Vein endothelial cell (primary cell): ENCODE measurements around the gene SLC12A5. TPM values are rescaled to one million over a fixed set of nuclear protein-coding genes. Genes with fewer than 3 reads are reported as not detected.

Experiments
- total RNA-seq: library from RNA; depleted of rRNA; stranded (reverse); fragments of >200 nt; gene quantifications from 2 replicates; pipeline ENCODE4 v1.2.3, GENCODE V29; 2012

Gene SLC12A5
- 0.86 and 1.6 TPM in 2 replicates for total RNA-seq

GRCh38 chr20:46028772-46029371 is at the start of gene SLC12A5:
SLC12A5 (plus strand) TSS chr20:46029215; CDS start chr20:46029345, 130 bp downstream.

GRCh38 chr20:46089417-46090388 is 60.7 kb downstream of the SLC12A5 start, which contains the start of gene NCOA5:
NCOA5 (minus strand) TSS chr20:46089962; CDS start chr20:46079424, 10,538 bp downstream.

Other genes with a start within 250 kb of the SLC12A5 start
- gene WFDC3, start 237.3 kb upstream of the SLC12A5 start, total RNA-seq, result not detected in 2 replicates
- gene DNTTIP1, start 237.3 kb upstream of the SLC12A5 start, total RNA-seq, result 15.0 and 17.3 TPM in 2 replicates
- 18.9 and 23.3 TPM in 2 replicates for gene UBE2C, start 216.6 kb upstream of the SLC12A5 start, total RNA-seq
- gene TNNC2, start 201.9 kb upstream of the SLC12A5 start, total RNA-seq, result 0.33 TPM in 1 of 2 replicates, not detected in the other
- 23.7 and 33.0 TPM in 2 replicates for gene SNX21, start 195.4 kb upstream of the SLC12A5 start, total RNA-seq
- gene ACOT8, start 171.8 kb upstream of the SLC12A5 start, total RNA-seq, result 24.2 and 30.1 TPM in 2 replicates
- gene ZSWIM3, start 171.6 kb upstream of the SLC12A5 start, total RNA-seq, result 7.4 and 9.5 TPM in 2 replicates
- 15.2 and 16.7 TPM in 2 replicates for gene ZSWIM1, start 148.0 kb upstream of the SLC12A5 start, total RNA-seq
- 0.57 and 1.3 TPM in 2 replicates for gene SPATA25, start 141.6 kb upstream of the SLC12A5 start, total RNA-seq
- gene NEURL2, start 138.0 kb upstream of the SLC12A5 start, total RNA-seq, result 4.3 and 5.6 TPM in 2 replicates
- 59.0 and 93.4 TPM in 2 replicates for gene CTSA, start 137.9 kb upstream of the SLC12A5 start, total RNA-seq
- 8.4 and 18.3 TPM in 2 replicates for gene PLTP, start 117.1 kb upstream of the SLC12A5 start, total RNA-seq
- gene PCIF1, start 94.5 kb upstream of the SLC12A5 start, total RNA-seq, result 13.9 and 14.4 TPM in 2 replicates
- gene ZNF335, start 57.0 kb upstream of the SLC12A5 start, total RNA-seq, result 22.4 and 23.2 TPM in 2 replicates
- gene MMP9, start 20.3 kb upstream of the SLC12A5 start, total RNA-seq, result not detected in 2 replicates
- 23.2 and 23.7 TPM in 2 replicates for gene NCOA5, start 60.7 kb downstream of the SLC12A5 start, total RNA-seq
- 9.5 and 11.9 TPM in 2 replicates for gene CD40, start 89.1 kb downstream of the SLC12A5 start, total RNA-seq